MG63 (cell line): ENCODE results near the gene MIGA2. TPM values are rescaled to one million over a fixed set of nuclear protein-coding genes. Genes with fewer than 3 reads are reported as not detected.

ENCODE experiments used
- DNase-seq: peaks from one replicate; pipeline ENCODE4 v3.0.0-alpha.2; 2020
- H3K27me3 ChIP-seq: fragments of 250-450 bp; sonication (Bioruptor Pico); 2 replicates; pipeline ENCODE4 v1.5.1; 2020; ENCODE audit warnings: mild to moderate bottlenecking, moderate library complexity
- H3K36me3 ChIP-seq: fragments of 250-450 bp; sonication (Bioruptor Pico); 2 replicates; pipeline ENCODE4 v1.5.1; 2020; ENCODE audit warnings: mild to moderate bottlenecking, moderate library complexity
- H3K4me3 ChIP-seq: fragments of 250-450 bp; sonication (Bioruptor Pico); 2 replicates; pipeline ENCODE4 v1.5.1; 2020; ENCODE audit warnings: mild to moderate bottlenecking, moderate library complexity
- H3K9me3 ChIP-seq: fragments of 250-450 bp; sonication (Bioruptor Pico); 2 replicates; pipeline ENCODE4 v1.5.1; 2020; ENCODE audit warnings: mild to moderate bottlenecking, moderate library complexity
- total RNA-seq: library from RNA; depleted of rRNA; stranded (reverse); fragments of >200 nt; shearing (Covaris generic); gene quantifications from 2 replicates; pipeline ENCODE4 v1.2.3, GENCODE V29; 2014; ENCODE audit warnings: low replicate concordance

The MIGA2 gene
- total RNA-seq, 1 experiment from 2014 or later, result 16.5 TPM

DNA sequence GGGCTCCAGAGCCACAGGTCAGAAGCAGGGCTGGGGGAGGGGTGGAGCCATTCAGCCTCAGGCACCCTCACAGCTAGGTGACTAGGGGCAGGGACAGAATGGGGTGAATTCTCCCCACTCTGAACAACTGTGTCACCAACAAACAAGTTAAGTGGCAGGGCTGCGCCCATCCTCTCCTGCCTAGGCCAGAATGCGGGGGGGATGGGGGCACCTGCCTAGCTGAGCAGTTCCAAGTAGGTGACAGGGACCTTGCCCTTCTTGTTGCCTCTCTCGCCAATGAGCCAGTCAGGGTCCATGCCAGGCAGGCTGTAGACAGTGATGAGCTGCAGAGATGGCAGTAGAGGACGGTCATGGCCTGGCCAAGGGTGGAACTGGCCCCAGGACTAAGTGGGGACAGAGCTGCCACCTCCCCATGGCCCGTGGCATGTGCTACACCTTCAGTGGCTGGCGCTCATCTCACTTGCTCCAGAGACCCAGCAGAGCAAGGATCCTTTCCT is 27.9 kb upstream of the MIGA2 start:
- DNase-seq, result no peak
- Histone ChIP-seq H3K4me3 (no peak overlapping the region), H3K27me3 (no peaks in the 10 kb centered on the region), H3K9me3 (no peaks in the 10 kb centered on the region), H3K36me3 (peaks cover 31% of the 10 kb centered on the region)

GRCh38 chr9:129008986-129009583 is 27.3 kb upstream of the MIGA2 start:
- Histone ChIP-seq H3K4me3 (no peak overlapping the region), H3K9me3 (no peaks in the 10 kb centered on the region), H3K36me3 (peaks cover 30% of the 10 kb centered on the region), H3K27me3 (no peaks in the 10 kb centered on the region)
- no peak for DNase-seq

GRCh38 chr9:129009584-129010141 is 26.8 kb upstream of the MIGA2 start:
- Histone ChIP-seq H3K36me3 (peaks cover 30% of the 10 kb centered on the region), H3K27me3 (no peaks in the 10 kb centered on the region)

DNA sequence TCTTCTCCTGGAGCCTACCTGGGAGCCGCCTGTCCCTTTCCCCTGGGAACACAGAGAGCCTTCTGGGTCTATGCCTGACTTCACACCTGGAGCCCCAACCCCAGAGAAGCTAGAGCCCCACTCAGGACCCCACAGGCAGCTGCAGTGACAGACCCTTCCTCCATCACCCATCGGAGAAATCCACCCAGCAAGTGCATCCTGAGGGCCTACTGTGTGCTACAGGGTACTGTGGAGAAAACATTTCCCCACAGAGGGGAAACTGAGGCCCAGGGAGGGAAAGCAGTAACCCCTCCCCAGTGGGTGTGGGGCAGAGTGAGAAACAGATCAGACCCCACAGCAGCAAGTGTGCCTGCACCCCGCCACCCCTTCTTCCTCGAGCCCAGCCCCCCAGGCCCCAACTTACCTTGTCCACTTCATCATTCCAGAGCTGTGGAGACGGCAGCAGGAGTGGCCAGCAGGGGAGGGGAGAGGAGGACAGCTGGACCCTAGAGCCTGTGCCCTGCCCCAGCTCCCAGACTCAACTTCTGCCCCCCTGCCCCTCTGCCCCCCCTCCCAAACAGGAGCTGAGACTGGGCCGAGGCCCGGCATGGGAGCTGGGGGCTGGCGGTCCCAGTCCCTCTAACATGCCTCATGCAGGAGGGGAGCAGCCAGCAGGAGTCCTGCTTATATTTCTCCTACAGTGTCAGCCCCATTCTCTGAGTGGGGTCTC is 26.0 kb upstream of the MIGA2 start:
- DNase-seq, result no peak
- H3K27me3 ChIP-seq, result no peaks in the 10 kb centered on the region
- H3K4me3 ChIP-seq, result no peak overlapping the region
- H3K9me3 ChIP-seq, result no peaks in the 10 kb centered on the region
- peaks cover 26% of the 10 kb centered on the region for H3K36me3 ChIP-seq

More at GRCh38 chr9:129009584-129010141, 26.8 kb upstream of the MIGA2 start:
- H3K9me3 ChIP-seq, result no peaks in the 10 kb centered on the region
- no peak for DNase-seq
- no peak overlapping the region for H3K4me3 ChIP-seq

GRCh38 chr9:129011170-129011569 is 25.3 kb upstream of the MIGA2 start:
- Histone ChIP-seq H3K36me3 (peaks cover 18% of the 10 kb centered on the region), H3K27me3 (no peaks in the 10 kb centered on the region), H3K4me3 (no peak overlapping the region), H3K9me3 (no peaks in the 10 kb centered on the region)
- no peak for DNase-seq

GRCh38 chr9:129011761-129012181 is 24.7 kb upstream of the MIGA2 start:
- Histone ChIP-seq H3K9me3 (no peaks in the 10 kb centered on the region), H3K27me3 (no peaks in the 10 kb centered on the region), H3K36me3 (peaks cover 13% of the 10 kb centered on the region), H3K4me3 (no peak overlapping the region)
- no peak for DNase-seq

DNA sequence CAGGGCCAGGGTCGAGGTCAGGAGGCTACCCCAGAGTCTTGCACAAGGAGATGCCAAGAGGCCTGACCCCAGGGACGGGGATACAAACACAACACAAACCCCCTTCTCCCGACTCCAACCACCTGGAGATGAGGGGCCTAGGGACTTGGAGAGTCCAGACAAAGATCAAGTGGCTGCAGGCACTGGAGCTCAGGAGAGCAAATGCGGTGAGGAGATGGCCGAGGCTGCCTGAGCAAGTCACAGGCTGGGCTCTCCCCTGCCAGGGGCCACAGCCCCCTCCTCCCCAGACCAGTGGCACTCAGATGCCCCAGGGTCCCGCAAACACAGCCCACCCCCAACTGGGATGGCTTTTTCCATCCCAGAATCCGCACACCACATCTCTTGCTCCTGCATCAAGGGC is 24.1 kb upstream of the MIGA2 start:
- H3K27me3 ChIP-seq, result no peaks in the 10 kb centered on the region
- H3K9me3 ChIP-seq, result no peaks in the 10 kb centered on the region
- H3K4me3 ChIP-seq, result no peak overlapping the region
- no peak for DNase-seq
- H3K36me3 ChIP-seq, result peaks cover 8% of the 10 kb centered on the region

DNA sequence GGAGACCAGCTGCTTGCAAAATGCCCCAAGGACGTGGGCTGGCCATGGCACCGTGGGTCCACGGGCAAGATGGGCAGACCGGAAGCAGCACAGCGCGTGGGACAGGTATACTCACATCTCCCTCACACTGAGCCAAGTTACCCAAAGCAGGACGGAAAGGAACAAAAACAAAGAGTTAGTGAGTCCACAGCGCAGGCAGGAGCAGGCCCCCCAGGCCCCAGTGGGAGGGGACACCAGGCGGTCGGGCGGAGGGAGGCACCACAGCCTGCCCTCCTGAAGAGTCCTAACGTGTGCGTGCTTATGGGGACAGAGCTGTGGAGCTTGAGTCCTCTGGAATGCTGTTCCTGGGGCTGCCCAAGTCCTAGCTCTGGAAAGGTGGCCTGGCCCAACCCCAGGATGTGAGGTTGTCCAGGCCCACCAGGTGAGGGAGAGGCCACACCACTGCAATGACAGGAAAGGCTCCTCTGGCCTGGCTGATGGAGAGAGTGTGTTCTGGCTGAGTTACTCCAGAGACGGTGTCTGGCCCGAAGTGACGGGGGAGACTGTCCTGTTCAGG is 23.5 kb upstream of the MIGA2 start:
- Histone ChIP-seq H3K4me3 (no peak overlapping the region), H3K36me3 (peaks cover 2% of the 10 kb centered on the region), H3K9me3 (no peaks in the 10 kb centered on the region), H3K27me3 (no peaks in the 10 kb centered on the region)
- DNase-seq, result no peak

DNA sequence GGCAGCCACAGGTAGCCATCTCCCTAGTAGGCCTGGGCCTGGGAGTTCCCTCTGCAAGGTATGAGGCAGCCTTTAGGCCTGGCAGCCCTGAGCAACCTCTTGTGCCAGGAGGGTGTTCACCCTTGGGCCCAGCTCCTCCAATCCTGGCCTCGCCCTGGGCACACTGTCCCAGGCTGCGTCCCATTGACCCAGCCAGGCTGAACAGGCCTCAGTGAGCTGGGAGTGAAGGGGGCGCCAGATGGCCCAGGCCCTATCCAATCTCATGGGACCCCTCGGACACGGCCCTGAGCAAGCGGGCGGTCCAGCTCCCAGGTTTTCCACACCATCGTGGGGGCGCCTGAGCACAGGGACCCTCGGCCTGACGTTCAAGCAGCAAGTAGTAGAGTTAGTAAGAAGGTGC is 22.8 kb upstream of the MIGA2 start:
- Histone ChIP-seq H3K4me3 (no peak overlapping the region), H3K36me3 (no peaks in the 10 kb centered on the region), H3K27me3 (no peaks in the 10 kb centered on the region), H3K9me3 (no peaks in the 10 kb centered on the region)
- DNase-seq, result no peak

- no peaks in the 10 kb centered on the region for H3K36me3 ChIP-seq
- H3K27me3 ChIP-seq, result no peaks in the 10 kb centered on the region
- DNase-seq, result no peak
- no peak overlapping the region for H3K4me3 ChIP-seq
- no peaks in the 10 kb centered on the region for H3K9me3 ChIP-seq
Measured at GRCh38 chr9:129014124-129014523, 22.3 kb upstream of the MIGA2 start.

GRCh38 chr9:129014608-129015007 is 21.8 kb upstream of the MIGA2 start:
- no peak for DNase-seq
- Histone ChIP-seq H3K9me3 (no peaks in the 10 kb centered on the region), H3K36me3 (no peaks in the 10 kb centered on the region), H3K27me3 (no peaks in the 10 kb centered on the region), H3K4me3 (no peak overlapping the region)

GRCh38 chr9:129021091-129021490 is 15.3 kb upstream of the MIGA2 start:
- Histone ChIP-seq H3K27me3 (no peaks in the 10 kb centered on the region), H3K9me3 (no peaks in the 10 kb centered on the region), H3K4me3 (no peak overlapping the region), H3K36me3 (no peaks in the 10 kb centered on the region)
- DNase-seq, result no peak

DNA sequence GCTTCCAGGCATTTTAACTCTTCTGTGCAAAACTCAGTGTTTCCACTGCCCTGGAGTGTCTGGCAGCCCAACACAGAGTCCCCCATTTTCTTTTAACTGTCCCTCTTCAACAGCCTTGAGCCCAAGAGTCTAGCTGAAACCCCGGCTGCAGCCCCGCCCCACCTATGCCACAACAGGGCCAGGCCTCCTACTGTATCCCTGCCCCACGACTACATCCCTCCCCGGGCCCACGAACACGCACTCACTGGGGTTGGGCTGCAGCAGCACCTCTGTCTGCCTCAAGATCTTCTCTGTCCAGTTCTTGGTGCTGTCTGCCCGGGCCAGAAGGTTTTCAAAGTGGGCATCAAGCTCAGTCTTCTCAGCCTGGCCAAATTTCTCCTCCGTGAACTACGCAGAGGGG is 14.4 kb upstream of the MIGA2 start:
- H3K4me3 ChIP-seq, result no peak overlapping the region
- H3K9me3 ChIP-seq, result no peaks in the 10 kb centered on the region
- no peaks in the 10 kb centered on the region for H3K27me3 ChIP-seq
- no peaks in the 10 kb centered on the region for H3K36me3 ChIP-seq
- no peak for DNase-seq

DNA sequence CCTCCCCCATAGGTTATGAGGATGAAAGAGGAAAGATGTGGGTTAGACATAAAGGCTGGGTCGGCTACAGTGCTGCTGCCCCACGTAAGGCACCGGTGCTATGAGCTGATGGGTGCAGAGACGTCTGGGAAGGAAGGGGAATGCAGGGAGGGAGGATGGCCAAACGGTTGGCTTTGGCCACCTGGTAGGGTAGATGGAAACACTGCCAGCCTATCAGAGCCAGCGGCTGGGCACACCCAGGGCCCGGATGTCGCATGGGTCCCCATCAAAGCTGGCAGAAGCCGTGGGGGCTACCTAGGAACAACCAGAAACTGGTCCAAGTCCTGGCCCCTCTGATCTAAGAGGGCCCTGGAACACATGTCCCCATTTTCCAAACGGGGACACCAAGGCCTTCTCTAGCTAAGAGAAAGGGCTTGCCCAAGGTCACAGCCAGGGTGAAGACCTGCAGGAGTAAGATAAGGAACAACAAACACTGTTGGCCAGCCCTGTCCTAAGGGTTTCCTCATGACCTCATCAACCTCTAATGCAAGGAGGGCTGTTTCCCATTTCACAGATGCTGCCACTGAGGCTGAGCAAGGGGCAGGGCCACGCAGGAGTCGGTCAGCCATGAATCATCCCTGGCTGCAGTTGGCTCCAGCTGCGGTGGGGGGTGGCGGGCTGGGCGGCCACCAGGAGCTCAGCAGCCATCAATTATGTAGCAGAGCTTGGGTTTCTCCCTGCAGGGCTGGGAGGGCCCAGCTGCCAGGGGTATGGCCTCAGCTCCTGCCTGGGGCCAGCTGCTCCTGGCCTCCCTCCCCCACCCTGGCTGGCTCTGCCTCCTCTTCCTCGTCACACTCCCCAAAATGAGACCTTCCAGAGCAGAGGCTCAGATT is 13.2 kb upstream of the MIGA2 start:
- Histone ChIP-seq H3K9me3 (no peaks in the 10 kb centered on the region), H3K27me3 (no peaks in the 10 kb centered on the region), H3K4me3 (no peak overlapping the region), H3K36me3 (no peaks in the 10 kb centered on the region)
- DNase-seq, result peak; percentile 92

DNA sequence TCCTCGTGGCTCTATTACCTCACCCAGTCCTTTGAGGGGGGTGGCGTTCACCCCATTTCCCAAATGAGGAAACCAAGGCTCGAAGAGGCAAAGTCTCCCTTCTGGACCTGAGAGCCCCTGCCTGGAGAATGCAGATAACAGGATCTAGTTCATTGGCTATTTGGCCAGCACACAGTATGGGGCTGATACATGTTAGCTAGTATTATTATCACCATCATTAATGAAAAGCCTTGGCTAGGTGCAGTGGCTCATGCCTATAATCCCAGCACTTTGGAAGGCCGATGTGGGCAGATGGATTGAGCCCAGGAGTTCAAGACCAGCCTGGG is 12.6 kb upstream of the MIGA2 start:
- Histone ChIP-seq H3K27me3 (no peaks in the 10 kb centered on the region), H3K9me3 (no peaks in the 10 kb centered on the region), H3K4me3 (no peak overlapping the region), H3K36me3 (no peaks in the 10 kb centered on the region)
- no peak for DNase-seq

DNA sequence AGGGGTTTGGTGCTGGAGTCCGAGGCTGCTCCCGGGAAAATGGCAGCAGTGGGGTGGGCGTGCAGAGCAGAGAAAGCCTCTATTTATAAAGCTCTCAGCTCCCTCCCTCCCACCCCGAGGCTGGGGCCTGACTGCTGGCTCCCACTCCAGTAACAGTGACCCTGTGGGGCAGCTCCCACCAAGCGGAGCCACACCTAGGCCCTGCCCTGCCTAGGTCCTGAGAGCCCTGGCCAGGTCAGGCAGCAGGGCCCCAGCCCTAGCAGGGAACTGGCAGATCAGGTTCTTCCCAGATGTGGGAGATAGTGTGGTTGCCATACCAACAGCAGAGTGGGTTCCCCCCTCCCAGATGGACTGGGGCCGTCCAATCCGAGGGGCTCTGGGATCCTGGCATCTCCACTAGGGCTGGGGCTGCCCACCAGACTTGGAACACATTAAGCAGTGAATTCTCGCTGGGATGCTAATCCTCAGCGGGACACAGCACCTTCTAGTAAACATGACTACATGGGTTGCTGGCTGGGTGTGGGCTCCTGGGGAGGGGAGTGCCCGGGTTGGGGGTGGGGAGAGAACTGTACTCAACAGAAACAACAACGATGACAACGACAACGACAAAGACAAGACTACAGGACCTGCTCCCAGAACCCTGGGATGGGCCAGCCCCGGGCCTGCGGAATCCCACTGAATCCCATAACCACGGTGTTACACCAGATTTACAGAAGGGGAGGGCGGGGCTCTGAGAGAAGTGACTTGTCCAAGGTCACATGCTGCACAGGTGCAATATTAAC is 9.8 kb upstream of the MIGA2 start:
- DNase-seq, result no peak
- peak overlapping the region; percentile 65 for H3K4me3 ChIP-seq

More for the DNA sequence above, 9.8 kb upstream of the MIGA2 start:
- H3K36me3 ChIP-seq, result no peaks in the 10 kb centered on the region
- H3K9me3 ChIP-seq, result no peaks in the 10 kb centered on the region
- no peaks in the 10 kb centered on the region for H3K27me3 ChIP-seq
